Stimulated activated CD4-positive, alpha-beta T cell treated with anti-CD3 and anti-CD28 coated beads, TNF-alpha, amount 100 ng/mL, for 1 hour (primary cell): ENCODE measurements around the gene TWIST2.

Experiments used
- DNase-seq, 3 donors: peaks; one replicate each; pipeline ENCODE4 v3.0.0-alpha.2; 2020; ENCODE audit warnings: low read depth in 3 of 3, low spot score in 1 of 3

TWIST2 gene

DNA sequence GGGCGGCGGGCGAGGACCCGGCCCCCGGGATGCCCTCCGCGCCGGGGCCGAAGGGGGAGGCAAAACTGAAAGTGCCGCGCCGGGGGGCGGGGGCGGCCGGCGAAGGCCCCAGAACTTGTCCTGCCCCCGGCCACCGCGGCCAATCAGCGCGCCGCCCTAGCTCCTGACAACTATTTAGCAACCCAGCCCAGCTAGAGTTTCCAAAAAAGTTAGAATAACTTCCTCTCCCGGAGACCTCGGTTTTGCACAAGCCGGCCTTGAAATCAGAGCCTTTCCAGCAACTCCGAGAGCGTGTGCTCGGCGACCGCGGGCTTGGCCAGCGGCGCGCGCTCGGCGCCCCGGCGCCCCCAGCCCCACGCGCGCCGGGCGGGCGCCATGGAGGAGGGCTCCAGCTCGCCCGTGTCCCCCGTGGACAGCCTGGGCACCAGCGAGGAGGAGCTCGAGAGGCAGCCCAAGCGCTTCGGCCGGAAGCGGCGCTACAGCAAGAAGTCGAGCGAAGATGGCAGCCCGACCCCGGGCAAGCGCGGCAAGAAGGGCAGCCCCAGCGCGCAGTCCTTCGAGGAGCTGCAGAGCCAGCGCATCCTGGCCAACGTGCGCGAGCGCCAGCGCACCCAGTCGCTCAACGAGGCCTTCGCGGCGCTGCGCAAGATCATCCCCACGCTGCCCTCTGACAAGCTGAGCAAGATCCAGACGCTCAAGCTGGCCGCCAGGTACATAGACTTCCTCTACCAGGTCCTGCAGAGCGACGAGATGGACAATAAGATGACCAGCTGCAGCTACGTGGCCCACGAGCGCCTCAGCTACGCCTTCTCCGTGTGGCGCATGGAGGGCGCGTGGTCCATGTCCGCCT lies at the start of gene TWIST2:
Gene TWIST2, plus strand, starts transcription at position 245 of the 850 bp plus-strand sequence. Its CDS starts 131 bp downstream, at position 376.
- no peak for DNase-seq

DNA sequence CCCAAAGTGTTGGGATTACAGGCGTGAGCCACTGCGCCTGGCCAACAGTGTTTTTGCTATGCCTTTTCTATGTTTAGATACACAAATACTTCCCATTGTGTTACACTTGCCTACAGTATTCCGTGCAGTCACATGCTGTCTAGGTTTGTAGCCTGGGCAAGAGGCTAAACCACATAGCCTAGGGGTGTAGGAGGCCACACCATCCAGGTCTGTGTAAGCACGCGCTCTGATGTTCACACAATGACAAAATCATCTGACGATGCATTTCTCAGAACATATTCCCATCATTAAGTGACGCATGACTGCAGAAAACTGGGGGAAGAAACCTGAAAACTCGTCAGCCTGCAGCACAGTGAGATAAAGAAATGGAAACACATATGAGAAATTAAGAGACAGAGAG lies 46.1 kb upstream of the TWIST2 start:
- no peak for DNase-seq

DNA sequence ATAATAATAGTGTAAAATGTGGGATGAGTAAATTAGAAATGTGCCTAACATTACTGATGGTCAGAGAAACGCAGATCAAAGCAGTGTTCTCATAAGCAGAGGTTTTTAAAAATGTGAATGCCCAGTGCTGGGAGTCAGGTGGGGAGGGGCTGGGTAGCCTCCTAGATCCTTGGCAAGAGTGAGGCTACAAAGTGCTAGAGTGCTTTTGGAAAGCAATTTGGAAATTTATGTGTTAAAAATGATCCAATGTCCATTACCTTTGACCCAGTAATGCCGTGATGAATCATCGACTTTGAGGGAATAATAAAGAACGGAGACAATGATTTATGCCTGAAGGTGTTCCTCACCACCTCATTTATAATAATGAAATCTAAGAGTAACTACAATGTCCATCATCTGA lies 44.9 kb upstream of the TWIST2 start:
- DNase-seq: no peak

DNA sequence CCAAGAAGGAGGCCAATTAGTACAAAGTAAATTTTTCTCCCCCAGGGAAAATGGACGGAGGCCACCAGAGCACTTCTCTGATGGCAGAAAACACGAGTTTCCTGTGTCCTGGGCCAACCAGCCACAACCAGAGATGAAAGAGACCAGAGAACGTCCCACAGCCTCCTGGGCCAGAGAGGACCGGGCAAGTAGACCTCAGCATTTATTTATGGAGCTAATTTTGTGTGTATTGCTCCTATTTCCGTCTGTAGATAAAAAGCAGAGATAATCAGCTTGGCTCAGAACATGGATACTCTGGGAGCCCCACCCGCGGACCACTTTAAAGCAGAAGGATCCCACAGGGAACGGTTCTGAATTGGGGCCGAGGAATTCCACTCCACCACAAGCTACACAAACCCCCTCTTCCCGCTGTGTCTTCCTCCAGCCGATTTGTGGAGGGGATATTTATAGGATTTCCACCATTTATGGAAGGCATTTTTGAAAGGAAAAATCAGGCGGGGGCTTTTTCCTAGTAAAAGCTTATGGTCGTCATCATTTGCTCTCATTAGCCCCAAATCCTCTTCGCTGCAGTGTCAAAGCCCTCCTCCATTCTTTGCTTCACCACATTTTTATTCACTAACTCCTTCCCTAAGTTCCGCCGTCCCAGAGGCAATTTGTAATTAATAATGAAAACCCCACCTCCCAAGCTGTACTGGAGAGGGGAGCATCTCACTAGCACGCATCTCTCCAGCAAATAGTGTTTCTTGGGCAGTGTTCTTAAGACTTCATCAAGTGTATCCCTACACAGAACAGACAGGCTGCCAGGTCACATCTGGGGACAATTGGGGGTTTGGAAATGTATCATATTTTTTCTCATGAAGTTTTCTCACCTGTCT lies 43.7 kb upstream of the TWIST2 start:
- no peak for DNase-seq

DNA sequence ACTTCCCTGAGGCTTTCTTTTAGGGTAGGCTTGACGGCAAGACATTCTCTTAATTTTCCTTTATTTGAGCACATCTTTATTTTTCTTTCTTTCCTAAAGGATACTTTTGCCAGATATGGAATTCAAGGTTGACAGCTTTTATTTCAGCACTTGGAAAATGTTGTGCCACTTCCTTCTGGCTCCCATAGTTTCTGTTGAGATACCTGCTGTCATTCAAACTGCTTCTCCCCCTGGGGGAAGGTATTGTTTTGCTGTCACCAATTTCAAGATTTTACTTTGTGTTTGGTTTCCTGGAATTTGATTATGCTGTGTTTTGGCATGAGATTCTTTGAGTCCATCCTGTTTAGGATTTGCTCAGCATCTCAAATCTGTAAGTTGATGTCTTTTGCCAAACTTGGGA lies 39.1 kb upstream of the TWIST2 start:
- DNase-seq: no peak

DNA sequence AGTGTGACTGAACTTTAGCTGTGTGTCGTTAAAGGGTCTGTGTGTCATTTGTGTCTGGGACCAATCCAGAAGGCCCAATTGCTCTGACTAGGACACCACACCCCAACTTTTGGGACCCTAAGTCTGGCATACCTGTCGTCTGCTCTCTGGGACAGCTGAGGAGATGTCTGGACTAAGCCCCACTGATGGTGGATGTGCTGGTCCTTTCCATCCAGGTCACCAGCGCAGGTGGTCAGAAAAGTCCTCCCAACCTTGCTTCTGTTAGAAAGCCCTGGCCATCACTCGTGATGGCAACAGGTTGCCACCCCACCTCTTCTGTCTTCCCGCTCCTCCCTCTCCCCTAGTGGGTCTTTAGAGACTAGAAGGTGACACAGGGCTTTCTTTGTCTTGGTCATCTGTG lies 37.6 kb upstream of the TWIST2 start:
- DNase-seq: no peak

DNA sequence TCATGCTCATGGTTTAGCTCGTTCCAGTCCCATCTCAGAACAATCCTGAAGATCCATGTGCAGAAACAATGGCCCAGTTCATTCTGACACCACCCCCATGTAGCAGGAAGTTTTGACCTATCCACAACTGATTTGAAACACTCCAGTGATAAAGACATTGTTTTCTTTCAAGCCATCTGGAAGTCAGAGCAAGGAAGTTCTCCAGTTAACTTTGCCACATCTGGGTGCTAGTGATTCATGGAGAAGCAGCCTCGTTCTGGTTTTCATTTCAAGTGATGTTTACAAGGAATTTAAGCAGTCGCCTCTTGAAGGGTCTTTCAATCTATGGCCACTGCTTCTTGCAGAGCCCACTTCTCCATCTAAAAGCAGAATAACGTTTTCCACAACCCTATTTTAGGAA lies 36.6 kb upstream of the TWIST2 start:
- DNase-seq: no peak

DNA sequence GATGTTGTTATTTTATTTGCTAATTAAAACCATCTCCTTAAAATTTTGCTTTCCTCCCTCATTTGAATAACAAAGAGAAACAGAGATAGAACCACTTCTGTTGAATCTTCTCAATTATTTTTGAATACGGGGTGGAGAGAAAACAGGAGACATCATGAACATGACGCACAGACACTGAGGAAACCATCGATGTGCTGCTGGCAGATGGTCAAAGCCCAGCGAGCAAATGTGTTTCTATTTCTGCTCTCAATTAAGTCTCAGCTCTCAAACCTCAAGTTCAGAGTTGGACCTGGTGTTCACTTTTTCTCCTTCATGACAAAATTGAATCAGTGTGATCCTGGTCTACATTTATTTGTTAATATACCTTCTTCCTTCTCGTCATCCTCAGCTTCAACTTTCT lies 36.1 kb upstream of the TWIST2 start:
- DNase-seq: no peak

DNA sequence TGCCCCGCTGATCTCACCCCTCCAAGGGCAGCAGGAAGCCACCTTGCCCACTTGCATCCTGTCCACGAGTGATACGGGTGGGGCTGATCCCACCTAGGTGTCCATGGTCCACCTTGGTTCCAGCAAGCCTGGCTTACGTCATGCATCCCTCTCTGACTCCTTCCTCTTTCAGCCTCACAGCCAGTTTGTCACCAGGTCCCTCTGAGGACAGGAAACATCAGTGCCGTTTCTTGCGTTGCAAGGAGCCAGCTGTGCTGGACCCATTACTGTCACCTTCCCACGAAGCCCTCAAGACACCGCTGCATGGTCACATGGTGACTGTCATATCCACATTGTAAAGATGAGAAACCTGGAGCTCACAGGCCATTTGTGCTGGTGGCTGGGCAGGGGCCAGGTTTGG lies 34.8 kb upstream of the TWIST2 start:
- no peak for DNase-seq

DNA sequence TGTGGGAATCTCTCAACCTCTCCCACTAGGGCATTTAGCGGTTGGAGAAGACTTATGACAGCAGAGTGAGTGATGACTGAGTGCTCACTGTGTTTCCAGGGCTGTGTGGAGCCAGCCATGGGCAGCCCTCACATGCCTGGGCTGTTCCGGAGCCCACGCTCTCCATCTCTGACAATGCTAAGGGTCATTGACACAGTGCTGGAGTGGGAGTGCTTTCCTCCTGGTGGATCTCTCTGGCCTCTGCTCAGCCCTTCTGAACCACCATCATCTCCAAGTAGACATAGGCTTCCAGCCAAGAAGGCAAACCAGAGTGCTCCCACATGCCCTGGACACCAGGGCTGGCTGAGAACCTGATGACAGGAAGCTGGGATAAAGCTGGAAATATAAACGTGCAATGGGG lies 33.1 kb upstream of the TWIST2 start:
- DNase-seq: no peak

DNA sequence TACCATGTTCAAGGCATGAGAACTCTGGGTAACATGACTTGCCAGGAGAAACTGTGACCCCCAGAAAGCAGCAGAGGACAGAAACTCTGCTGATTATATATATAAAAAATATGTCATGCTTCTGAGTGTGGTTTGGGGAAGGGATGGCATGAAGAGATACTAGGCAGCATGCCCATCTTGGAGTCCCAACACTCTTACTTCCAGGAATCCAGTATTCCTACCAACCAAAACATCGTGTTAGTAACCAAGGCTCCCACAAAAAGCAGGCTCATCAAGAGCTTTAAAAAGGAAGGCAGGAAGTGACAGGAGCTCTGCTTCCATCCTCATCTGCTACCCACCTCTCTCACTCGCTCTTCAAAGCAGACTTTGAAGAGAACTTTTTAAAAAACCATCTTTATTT lies 31.6 kb upstream of the TWIST2 start:
- no peak for DNase-seq

DNA sequence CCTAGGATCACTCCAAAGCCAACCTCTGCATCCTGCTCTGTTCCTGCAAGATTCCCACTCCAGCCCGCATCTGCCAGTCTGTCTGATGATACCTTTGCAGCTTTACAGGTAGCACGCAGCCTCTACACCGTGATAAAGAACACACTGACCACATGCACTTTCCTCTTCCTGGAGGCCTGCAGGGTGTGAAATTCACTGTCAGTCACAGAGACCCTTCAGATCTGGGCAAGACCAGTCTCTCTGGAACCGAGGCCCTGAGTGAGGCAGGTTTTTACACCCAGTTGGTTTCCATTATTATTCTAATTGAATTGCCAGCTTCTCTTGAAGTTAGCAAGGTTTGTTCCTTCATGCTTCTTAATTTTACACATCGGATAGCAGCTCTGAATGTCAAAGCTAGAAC lies 30.5 kb upstream of the TWIST2 start:
- DNase-seq: no peak

DNA sequence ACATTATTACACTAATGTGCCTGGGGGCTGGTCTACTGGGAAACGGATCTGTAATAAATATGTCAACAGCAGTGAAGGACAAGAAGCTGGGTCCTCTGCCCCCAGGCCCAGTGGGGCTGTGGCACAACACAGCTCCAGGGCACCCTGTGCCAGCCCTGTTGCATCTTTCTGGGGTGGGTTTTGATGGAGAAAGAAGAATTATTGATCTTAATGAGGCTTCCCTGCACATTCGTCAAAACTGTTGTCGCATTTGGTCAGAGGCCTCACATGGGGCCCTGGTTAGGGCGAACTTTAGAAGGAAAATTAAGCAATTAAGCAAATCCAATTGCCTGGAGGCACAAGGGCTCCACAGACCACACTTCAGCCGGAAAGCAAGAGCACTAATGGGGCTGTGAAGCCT lies 30.0 kb upstream of the TWIST2 start:
- no peak for DNase-seq

DNA sequence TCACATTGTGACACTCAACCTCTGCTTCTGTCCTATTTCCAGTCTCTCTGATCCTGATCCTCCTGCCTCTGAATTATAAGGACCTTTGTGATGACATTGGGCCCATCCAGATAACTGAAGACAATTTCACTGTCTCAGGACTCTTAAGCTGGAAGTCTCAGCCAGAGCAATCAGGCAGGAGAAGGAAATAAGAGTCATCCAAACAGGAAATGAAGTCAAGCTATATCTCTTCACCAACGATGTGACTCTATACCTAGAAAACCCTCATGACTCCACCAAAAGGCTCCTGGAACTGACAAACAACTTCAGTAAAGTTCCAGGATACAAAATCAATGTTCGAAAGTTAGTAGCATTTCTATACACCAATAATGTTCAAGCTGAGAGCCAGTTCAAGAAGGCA lies 29.3 kb upstream of the TWIST2 start:
- no peak for DNase-seq

DNA sequence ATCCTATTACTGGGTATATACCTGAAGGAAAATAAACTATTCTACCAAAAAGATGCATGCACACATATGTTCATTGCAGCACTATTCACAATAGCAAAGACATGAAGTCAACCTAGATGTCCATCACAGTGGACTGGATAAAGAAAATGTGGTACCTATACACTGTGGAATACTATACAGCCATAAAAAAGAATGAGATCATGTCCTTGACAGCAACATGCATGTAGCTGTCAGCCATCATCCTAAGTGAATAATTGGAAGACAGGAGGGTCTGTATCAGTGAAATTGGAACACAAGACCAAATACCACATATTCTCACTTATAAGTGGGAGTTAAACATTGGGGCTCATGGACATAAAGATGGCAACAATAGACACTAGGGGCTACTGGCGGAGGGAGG lies 27.7 kb upstream of the TWIST2 start:
- no peak for DNase-seq

DNA sequence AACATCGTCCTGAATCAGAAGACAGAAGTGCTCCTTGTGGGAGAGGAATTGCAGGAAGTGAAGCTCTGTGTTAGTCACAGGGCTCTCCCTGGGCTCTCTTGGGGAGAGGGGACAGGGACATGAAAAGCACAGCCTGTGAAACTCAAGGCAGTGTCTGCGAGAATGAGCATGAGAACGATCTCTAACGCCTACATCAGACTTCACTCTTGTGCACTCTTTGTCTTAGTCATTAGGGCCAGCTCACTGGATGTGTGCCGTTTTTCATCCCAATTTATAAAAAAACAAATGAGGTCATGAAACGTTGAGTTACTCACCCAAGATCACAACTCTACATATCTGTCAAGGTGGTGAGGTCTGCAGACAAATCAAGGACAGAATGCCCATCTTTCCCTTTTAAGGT lies 27.0 kb upstream of the TWIST2 start:
- no peak for DNase-seq

DNA sequence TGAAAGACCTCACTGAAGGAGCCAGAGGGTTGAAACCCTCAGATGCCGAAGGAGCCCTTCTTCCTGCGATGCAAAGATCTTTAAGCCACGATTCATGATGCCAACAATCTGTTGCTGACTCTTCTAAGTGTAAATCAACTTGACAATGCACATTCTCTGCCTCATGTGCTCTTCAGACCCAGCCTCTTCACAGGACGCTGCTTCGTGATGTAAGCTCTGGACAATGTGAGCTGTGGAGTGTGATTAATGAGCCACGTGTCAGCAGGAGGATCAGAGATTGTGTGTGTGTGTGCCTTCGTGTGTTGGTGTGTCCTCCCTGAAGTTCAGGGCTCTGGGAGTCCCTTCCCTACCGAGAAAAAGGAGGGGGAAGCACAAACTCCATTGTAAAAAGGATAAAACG lies 26.5 kb upstream of the TWIST2 start:
- DNase-seq: no peak

DNA sequence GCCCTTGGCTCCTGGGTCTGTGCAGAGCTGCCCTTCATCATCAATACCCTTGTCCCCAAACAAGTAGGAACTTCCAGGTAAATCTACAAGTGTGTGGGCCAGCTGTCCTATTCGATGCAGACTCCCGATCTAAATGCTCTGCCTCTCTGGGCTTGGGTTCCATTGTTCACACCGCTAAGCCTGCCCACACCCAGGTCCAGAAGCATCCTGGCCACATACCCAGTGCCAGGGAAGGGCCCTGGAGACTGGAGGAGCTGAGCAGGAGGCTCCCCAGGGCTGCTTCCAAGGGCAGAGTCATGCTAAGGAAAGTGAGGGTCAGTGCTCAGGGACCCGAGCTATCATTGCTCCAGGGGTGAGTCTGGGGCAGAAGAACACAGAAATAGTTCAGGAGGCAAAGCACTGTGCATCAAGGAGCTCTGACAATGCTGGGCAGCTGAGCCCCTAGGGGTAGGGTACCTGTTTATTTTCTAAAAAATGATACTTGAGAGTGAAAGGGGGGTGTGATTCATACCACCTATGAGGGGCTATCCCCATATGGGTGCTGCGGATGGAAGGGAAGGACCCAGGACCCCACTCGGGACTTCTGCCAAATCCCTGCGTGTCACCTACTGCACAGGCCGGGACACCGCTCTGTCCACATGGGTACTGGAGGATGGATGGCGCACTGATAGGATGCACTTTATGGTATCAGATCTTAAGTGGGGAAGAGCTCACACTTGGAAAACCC lies 25.8 kb upstream of the TWIST2 start:
- no peak for DNase-seq

DNA sequence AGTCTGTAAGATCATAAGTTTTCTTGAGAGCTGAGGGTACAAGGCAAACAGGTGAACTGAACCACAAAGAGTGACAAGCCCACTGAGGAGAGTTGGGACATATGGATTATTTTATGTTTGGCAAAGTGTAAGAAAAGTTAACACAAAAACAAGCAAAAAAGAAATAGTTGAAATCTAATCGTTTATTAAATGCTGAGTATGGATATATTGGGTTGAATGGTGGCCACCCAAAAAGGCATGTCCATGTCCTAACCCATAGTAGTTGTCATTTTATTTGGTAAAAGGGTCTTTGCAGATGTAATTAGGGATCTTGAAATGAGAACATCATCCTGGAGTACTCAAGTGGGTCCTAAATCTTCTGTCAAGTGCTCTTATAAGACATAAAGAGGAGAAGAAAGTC lies 24.9 kb upstream of the TWIST2 start:
- DNase-seq: no peak

DNA sequence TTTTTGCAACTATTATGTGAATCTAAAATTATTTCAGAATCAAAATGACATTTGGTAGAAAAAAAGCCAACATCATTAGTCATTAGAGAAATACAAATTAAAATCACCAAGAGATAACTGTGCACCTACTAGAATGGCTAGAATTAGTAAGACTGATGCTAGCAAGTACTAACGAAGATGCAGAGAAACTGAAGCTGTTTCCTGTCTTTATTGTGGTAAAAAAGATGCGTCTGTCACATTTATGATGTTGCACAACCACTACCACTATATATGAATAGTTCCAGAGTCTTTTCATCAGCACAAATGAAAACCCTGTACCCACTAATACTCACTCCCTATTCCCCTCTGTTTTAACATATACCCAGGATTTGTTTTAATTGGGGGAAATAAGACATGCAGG lies 16.7 kb upstream of the TWIST2 start:
- no peak for DNase-seq

DNA sequence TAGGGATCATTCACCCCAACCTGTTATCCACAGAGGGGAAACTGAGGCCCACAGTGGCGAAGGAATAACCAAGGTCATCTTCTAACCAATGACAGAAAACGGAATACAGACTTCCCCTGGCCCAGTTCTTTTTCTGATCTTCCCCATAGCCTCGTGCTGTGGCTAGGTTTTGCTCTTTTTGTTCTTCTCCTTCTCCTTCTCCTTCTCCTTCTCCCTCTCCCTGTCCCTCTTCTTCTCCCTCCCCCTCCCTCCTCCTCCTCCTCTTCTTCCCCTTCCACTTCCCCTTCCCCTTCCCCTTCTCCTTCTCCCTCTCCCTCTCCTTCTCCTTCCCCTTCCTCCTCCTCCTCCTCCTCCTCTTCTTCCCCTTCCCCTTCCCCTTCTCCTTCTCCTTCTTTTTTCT lies 12.9 kb upstream of the TWIST2 start:
- no peak for DNase-seq
